Spleen (tissue), 7 donors: Measurements from ENCODE around the gene TDRD1.

Experiments
- POLR2A ChIP-seq, 3 donors: fragments of 450-650 bp; IDR thresholded peaks; one replicate each; pipeline ENCODE4 v1.5.1; 2017; ENCODE audit warnings: antibody characterized with exemption in 3 of 3, mild to moderate bottlenecking in 1 of 3
- POLR2AphosphoS5 ChIP-seq, 3 donors: sonication (generic); formaldehyde crosslinking; IDR thresholded peaks; one replicate each; pipeline ENCODE4 v1.5.1; 2017; ENCODE audit warnings: antibody characterized with exemption in 3 of 3
- TF ChIP-seq, protein P1 (sequence below), 11 experiments: fragments of 200-600 bp in 7 of 11; fragments of 450-650 bp in 4 of 11; sonication (generic) in 4 of 11; IDR thresholded peaks in 8 of 11; conservative IDR thresholded peaks in 3 of 11; 1 replicate in 7 of 11; 2 replicates in 4 of 11; pipeline versions ENCODE4 v1.4.0 to v1.8.0; 2016 to 2021; ENCODE audit warnings: antibody characterized with exemption in 11 of 11, inconsistent platforms in 4 of 11, mild to moderate bottlenecking in 1 of 11
- donor health status: DM: no; HTN: no; CAD: no; lungs with moderate emphysema.
- donor health status: DM: no; HTN: no; CAD: no.
- donor health status: DM: no; HTN: no; CAD: no.

DNA sequence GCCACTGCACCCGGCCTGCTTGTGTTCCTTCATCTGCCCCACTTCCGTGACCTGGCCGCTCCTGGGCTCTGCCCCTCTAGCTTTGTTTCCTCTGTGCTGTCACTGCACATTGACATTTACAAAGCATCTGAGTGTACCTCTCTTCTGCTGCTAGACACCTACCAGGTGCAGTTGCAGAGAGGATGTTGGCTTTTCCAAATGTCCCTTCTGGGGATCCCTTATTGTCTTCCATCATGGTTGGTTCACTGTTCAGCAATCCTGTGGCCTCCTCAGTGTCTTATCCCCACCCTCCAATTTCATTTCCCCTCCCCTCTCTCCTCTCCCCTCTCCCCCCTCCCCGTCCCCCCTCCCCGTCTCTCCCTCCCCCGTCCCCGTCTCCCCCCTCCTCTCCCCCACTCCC, 73.7 kb downstream of the TDRD1 start:
- TF ChIP-seq, protein P1, sequence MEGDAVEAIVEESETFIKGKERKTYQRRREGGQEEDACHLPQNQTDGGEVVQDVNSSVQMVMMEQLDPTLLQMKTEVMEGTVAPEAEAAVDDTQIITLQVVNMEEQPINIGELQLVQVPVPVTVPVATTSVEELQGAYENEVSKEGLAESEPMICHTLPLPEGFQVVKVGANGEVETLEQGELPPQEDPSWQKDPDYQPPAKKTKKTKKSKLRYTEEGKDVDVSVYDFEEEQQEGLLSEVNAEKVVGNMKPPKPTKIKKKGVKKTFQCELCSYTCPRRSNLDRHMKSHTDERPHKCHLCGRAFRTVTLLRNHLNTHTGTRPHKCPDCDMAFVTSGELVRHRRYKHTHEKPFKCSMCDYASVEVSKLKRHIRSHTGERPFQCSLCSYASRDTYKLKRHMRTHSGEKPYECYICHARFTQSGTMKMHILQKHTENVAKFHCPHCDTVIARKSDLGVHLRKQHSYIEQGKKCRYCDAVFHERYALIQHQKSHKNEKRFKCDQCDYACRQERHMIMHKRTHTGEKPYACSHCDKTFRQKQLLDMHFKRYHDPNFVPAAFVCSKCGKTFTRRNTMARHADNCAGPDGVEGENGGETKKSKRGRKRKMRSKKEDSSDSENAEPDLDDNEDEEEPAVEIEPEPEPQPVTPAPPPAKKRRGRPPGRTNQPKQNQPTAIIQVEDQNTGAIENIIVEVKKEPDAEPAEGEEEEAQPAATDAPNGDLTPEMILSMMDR (IDR thresholded peaks at IDR 0.05 in 8 of 11, conservative IDR thresholded peaks at IDR 0.05 in 3 of 11): no peak
- TF ChIP-seq POLR2AphosphoS5 (IDR thresholded peaks at IDR 0.05) (no peak), POLR2A (IDR thresholded peaks at IDR 0.05) (no peak)
